T47D (cell line): ENCODE data around the gene C3orf20.

ENCODE experiments used
- DNase-seq, 2 experiments: peaks; one replicate each; pipeline versions ENCODE4 v3.0.0 to v3.0.0-alpha.2; 2011 to 2012; ENCODE audit warnings: low read depth in 1 of 2, low spot score in 1 of 2
- JUND ChIP-seq: IDR thresholded peaks from 2 replicates; pipeline ENCODE4 v1.6.1; 2012; ENCODE audit warnings: low read depth
- in situ Hi-C: cut with HindIII; loops from 2 replicates; pipeline ENCODE4 v1.10.0; 2016; ENCODE audit warnings: low sequenced_read_pairs, low pct_unique_long_range_greater_than_20kb

C3orf20 gene

GRCh38 chr3:14658978-14659377 is 16.0 kb upstream of the C3orf20 start:
- no peak for TF ChIP-seq JUND
- DNase-seq = no peak
- in situ Hi-C loops = no loop called here

GRCh38 chr3:14660942-14661341 is 14.0 kb upstream of the C3orf20 start:
- in situ Hi-C loops = no loop called here
- no peak for TF ChIP-seq JUND
- DNase-seq = no peak

- no peak for DNase-seq
- in situ Hi-C loops = no loop called here
- TF ChIP-seq JUND = no peak
Measured at GRCh38 chr3:14663396-14664135, 11.4 kb upstream of the C3orf20 start.

GRCh38 chr3:14664170-14664569 is 10.8 kb upstream of the C3orf20 start:
- in situ Hi-C loops = no loop called here

GRCh38 chr3:14672588-14672987 is 2.4 kb upstream of the C3orf20 start:
- in situ Hi-C loops = no loop called here
- no peak for DNase-seq
- TF ChIP-seq JUND = no peak

More at GRCh38 chr3:14664170-14664569, 10.8 kb upstream of the C3orf20 start:
- no peak for DNase-seq
- no peak for TF ChIP-seq JUND

- no peak for DNase-seq
- in situ Hi-C loops = no loop called here
- no peak for TF ChIP-seq JUND
Measured at GRCh38 chr3:14676881-14677280, 1.9 kb downstream of the C3orf20 start.

GRCh38 chr3:14678015-14678503 is 3.1 kb downstream of the C3orf20 start:
- in situ Hi-C loops = no loop called here
- TF ChIP-seq JUND = no peak
- DNase-seq = peak in 1 of 2 experiments; percentile 11

GRCh38 chr3:14680115-14680514 is 5.2 kb downstream of the C3orf20 start:
- in situ Hi-C loops = no loop called here
- TF ChIP-seq JUND = no peak
- DNase-seq = no peak

GRCh38 chr3:14680716-14681115 is 5.8 kb downstream of the C3orf20 start:
- DNase-seq = no peak
- in situ Hi-C loops = no loop called here
- no peak for TF ChIP-seq JUND

GRCh38 chr3:14684447-14684846 is 9.5 kb downstream of the C3orf20 start:
- in situ Hi-C loops = no loop called here
- DNase-seq = no peak
- TF ChIP-seq JUND = no peak

GRCh38 chr3:14685179-14685578 is 10.2 kb downstream of the C3orf20 start:
- TF ChIP-seq JUND = no peak
- in situ Hi-C loops = no loop called here
- DNase-seq = no peak

GRCh38 chr3:14687360-14687759 is 12.4 kb downstream of the C3orf20 start:
- in situ Hi-C loops = no loop called here
- no peak for TF ChIP-seq JUND
- DNase-seq = no peak

GRCh38 chr3:14688525-14688924 is 13.6 kb downstream of the C3orf20 start:
- no peak for DNase-seq
- no peak for TF ChIP-seq JUND
- in situ Hi-C loops = no loop called here

GRCh38 chr3:14689247-14689980 is 14.5 kb downstream of the C3orf20 start:
- in situ Hi-C loops = no loop called here
- no peak for DNase-seq
- TF ChIP-seq JUND = no peak
